ENCODE results near the gene STX18. TPM values are rescaled to one million over a fixed set of nuclear protein-coding genes. Genes with fewer than 3 reads are reported as not detected.

Gene STX18
- total and polyA plus RNA-seq, 4 donors, result 21.2 to 36.0 (median 27.9) TPM

DNA sequence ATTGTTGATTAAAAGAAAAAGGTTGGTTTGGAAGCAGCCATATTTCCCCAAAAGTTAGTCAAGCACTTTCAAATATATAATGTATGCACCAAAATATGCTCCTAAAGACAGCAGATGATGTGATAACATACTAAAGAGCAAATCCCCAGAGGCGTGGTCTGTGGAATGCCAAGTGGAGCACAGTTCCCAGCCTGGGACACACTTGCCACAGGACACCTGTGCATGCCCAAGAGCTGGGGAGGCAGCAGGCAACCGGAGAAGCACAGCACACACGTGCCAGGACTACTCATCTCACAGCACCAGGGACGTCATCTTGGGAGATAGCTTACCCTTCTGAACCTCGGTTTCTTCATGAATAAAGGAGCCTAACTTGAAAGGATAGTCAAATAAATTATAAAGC, 12.5 kb downstream of the STX18 start:
- H3K27ac ChIP-seq (ENCODE audit: low read depth in 1 of 2, low read length in 2 of 2), result no peak overlapping the region
- peaks cover 0 to under 1% of the 10 kb centered on the region in 2 donors for H3K4me1 ChIP-seq (ENCODE audit: control insufficient read depth in 1 of 2, insufficient read depth in 2 of 2, low read length in 2 of 2)
- H3K4me3 ChIP-seq (ENCODE audit: low read length in 2 of 2), result no peak overlapping the region
- H3K27me3 ChIP-seq (ENCODE audit: control insufficient read depth in 1 of 2, insufficient read depth in 2 of 2, low read length in 1 of 2), result no peaks in the 10 kb centered on the region
- ATAC-seq (ENCODE audit: low FRiP score), result no peak
- DNase-seq, result no peak
- intact Hi-C loops (cut with DNase I), result no loop called here
- peaks cover 0 to 1% of the 10 kb centered on the region in 2 donors for H3K36me3 ChIP-seq (ENCODE audit: control insufficient read depth in 1 of 2, insufficient read depth in 2 of 2, low read length in 1 of 2)
- WGBS, 2 donors, result 93 to 94% methylated on average over 5 of the region's 5 CpGs
- H3K9me3 ChIP-seq (ENCODE audit: control insufficient read depth, low read length), result no peaks in the 10 kb centered on the region

DNA sequence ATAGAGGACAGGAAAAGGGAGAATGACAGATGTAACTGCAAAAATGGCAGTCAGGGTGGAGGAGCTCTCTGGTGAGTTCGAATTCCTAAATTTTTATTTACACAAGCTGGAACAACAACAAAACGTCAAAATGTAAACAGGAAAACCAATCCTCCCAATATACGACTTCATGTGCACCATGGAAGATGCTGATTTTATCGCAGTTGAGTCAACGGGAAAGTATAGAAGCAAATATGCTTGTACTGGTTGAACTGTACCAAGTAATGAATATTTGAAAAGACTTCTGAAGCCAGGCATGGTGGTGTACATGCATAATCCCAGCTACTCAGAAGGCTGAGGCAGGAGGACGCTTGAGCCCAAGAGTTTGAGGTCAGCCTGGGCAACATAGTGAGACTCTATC, 15.4 kb downstream of the STX18 start:
- no peak overlapping the region for H3K27ac ChIP-seq (ENCODE audit: low read depth in 1 of 2, low read length in 2 of 2)
- 83 to 86% methylated on average over 6 of the region's 6 CpGs for WGBS, 2 donors
- no peak overlapping the region for H3K4me3 ChIP-seq (ENCODE audit: low read length in 2 of 2)
- no peaks in the 10 kb centered on the region for H3K4me1 ChIP-seq (ENCODE audit: control insufficient read depth in 1 of 2, insufficient read depth in 2 of 2, low read length in 2 of 2)
- no peaks in the 10 kb centered on the region for H3K27me3 ChIP-seq (ENCODE audit: control insufficient read depth in 1 of 2, insufficient read depth in 2 of 2, low read length in 1 of 2)
- peaks cover 0 to under 1% of the 10 kb centered on the region in 2 donors for H3K36me3 ChIP-seq (ENCODE audit: control insufficient read depth in 1 of 2, insufficient read depth in 2 of 2, low read length in 1 of 2)
- no peaks in the 10 kb centered on the region for H3K9me3 ChIP-seq (ENCODE audit: control insufficient read depth, low read length)
- ATAC-seq (ENCODE audit: low FRiP score) (no peak), DNase-seq (no peak)
- intact Hi-C loops (cut with DNase I), result no loop called here

DNA sequence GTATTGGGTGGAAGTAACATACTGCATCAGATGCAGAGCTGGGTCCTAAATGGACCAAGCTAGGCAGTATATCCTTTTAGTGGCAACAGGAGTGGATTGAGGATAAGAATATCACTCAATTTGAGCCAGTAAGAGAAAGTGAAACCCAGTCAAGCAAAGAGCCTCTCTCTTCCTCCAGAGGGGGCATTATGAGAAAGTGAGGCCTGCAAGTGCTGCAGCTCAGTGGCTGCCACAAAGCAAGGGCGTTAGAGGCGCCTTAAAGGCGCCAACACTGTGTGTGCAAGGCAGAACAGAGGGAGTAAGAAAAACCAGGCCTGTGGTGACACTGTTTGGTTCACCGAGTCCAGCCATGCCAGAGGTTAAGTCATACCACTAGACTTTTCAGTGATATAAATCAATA, 17.5 kb downstream of the STX18 start:
- WGBS, 2 donors, result 89% methylated on average over 4 of the region's 4 CpGs
- no peaks in the 10 kb centered on the region for H3K27me3 ChIP-seq (ENCODE audit: control insufficient read depth in 1 of 2, insufficient read depth in 2 of 2, low read length in 1 of 2)
- no peak overlapping the region for H3K27ac ChIP-seq (ENCODE audit: low read depth in 1 of 2, low read length in 2 of 2)
- intact Hi-C loops (cut with DNase I), result no loop called here
- DNase-seq, result no peak
- H3K9me3 ChIP-seq (ENCODE audit: control insufficient read depth, low read length), result no peaks in the 10 kb centered on the region
- H3K36me3 ChIP-seq (ENCODE audit: control insufficient read depth in 1 of 2, insufficient read depth in 2 of 2, low read length in 1 of 2), result no peaks in the 10 kb centered on the region
- no peak for ATAC-seq (ENCODE audit: low FRiP score)
- H3K4me1 ChIP-seq (ENCODE audit: control insufficient read depth in 1 of 2, insufficient read depth in 2 of 2, low read length in 2 of 2), result no peaks in the 10 kb centered on the region
- H3K4me3 ChIP-seq (ENCODE audit: low read length in 2 of 2), result no peak overlapping the region

DNA sequence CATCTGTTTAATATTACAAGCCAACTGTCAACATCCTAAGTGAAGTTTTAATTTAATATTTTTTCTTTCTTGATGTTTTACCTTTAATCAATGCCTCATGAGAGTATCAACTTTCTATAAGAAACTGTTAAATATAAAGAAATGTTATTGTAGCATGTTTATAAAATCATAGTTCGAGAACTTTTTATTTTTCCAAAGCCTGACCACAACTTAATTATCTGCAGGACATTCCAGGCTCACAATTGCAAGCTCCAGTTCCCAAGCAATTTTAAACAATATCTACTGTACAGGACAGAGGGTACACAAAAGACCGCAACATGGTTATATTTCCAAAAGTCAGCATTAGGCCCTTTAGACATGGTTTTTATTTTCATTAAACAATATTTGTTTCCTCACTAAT, 20.1 kb downstream of the STX18 start:
- no peaks in the 10 kb centered on the region for H3K4me1 ChIP-seq (ENCODE audit: control insufficient read depth in 1 of 2, insufficient read depth in 2 of 2, low read length in 2 of 2)

GRCh38 chr4:4521136-4521535, 20.7 kb downstream of the STX18 start:
- Histone ChIP-seq H3K27ac (ENCODE audit: low read depth in 1 of 2, low read length in 2 of 2) (no peak overlapping the region), H3K9me3 (ENCODE audit: control insufficient read depth, low read length) (no peaks in the 10 kb centered on the region), H3K4me1 (ENCODE audit: control insufficient read depth in 1 of 2, insufficient read depth in 2 of 2, low read length in 2 of 2) (no peaks in the 10 kb centered on the region), H3K4me3 (ENCODE audit: low read length in 2 of 2) (no peak overlapping the region), H3K27me3 (ENCODE audit: control insufficient read depth in 1 of 2, insufficient read depth in 2 of 2, low read length in 1 of 2) (no peaks in the 10 kb centered on the region), H3K36me3 (ENCODE audit: control insufficient read depth in 1 of 2, insufficient read depth in 2 of 2, low read length in 1 of 2) (no peaks in the 10 kb centered on the region)
- WGBS, 2 donors, result 80 to 89% methylated on average over 3 of the region's 3 CpGs
- no peak for DNase-seq
- intact Hi-C loops (cut with DNase I), result no loop called here
- ATAC-seq (ENCODE audit: low FRiP score), result no peak

More for the DNA sequence above, 20.1 kb downstream of the STX18 start:
- Histone ChIP-seq H3K36me3 (ENCODE audit: control insufficient read depth in 1 of 2, insufficient read depth in 2 of 2, low read length in 1 of 2) (no peaks in the 10 kb centered on the region), H3K4me3 (ENCODE audit: low read length in 2 of 2) (no peak overlapping the region), H3K9me3 (ENCODE audit: control insufficient read depth, low read length) (no peaks in the 10 kb centered on the region), H3K27ac (ENCODE audit: low read depth in 1 of 2, low read length in 2 of 2) (no peak overlapping the region), H3K27me3 (ENCODE audit: control insufficient read depth in 1 of 2, insufficient read depth in 2 of 2, low read length in 1 of 2) (no peaks in the 10 kb centered on the region)
- WGBS, 2 donors, result 85 to 86% methylated on average over 2 of the region's 2 CpGs
- intact Hi-C loops (cut with DNase I), result no loop called here
- ATAC-seq (ENCODE audit: low FRiP score) (no peak), DNase-seq (no peak)

DNA sequence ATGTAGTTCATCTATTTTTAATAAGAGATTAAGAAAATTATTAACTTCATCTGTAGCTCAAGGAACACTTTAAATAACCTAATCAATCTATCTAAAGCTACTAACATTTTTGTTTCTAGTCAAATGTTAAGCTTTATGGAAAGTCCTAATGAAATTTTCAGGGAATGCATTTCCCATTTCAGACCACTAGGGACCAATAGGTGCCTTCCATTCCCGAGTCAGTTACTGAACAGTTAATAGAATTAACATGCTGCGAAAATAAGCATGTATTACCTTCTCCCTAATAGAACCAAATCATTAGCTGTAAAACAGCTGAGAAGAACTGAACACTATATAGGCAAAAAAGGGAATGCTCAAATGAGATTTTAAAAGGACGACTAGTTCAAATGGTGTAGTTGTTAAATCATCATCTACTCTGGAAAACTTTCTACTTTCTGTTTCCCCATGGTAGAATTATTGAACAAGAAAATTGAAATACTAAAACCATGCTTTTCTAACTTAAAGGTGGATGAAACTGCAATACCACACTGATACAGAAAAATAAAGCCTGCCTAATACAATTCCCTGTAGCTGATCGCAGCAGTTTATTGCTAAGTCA, 22.5 kb downstream of the STX18 start:
- Histone ChIP-seq H3K4me1 (ENCODE audit: control insufficient read depth in 1 of 2, insufficient read depth in 2 of 2, low read length in 2 of 2) (no peaks in the 10 kb centered on the region), H3K4me3 (ENCODE audit: low read length in 2 of 2) (no peak overlapping the region), H3K27ac (ENCODE audit: low read depth in 1 of 2, low read length in 2 of 2) (no peak overlapping the region), H3K9me3 (ENCODE audit: control insufficient read depth, low read length) (no peaks in the 10 kb centered on the region), H3K36me3 (ENCODE audit: control insufficient read depth in 1 of 2, insufficient read depth in 2 of 2, low read length in 1 of 2) (no peaks in the 10 kb centered on the region), H3K27me3 (ENCODE audit: control insufficient read depth in 1 of 2, insufficient read depth in 2 of 2, low read length in 1 of 2) (no peaks in the 10 kb centered on the region)
- intact Hi-C loops (cut with DNase I), result no loop called here
- whole genome bisulfite sequencing, 2 donors, result 72 to 76% methylated on average over 4 of the region's 4 CpGs
- DNase-seq (no peak), ATAC-seq (ENCODE audit: low FRiP score) (no peak)

GRCh38 chr4:4518747-4519146, 23.1 kb downstream of the STX18 start:
- WGBS, 2 donors, result 89 to 90% methylated on average over 5 of the region's 5 CpGs
- H3K27me3 ChIP-seq (ENCODE audit: control insufficient read depth in 1 of 2, insufficient read depth in 2 of 2, low read length in 1 of 2), result no peaks in the 10 kb centered on the region
- no peaks in the 10 kb centered on the region for H3K4me1 ChIP-seq (ENCODE audit: control insufficient read depth in 1 of 2, insufficient read depth in 2 of 2, low read length in 2 of 2)
- no peak overlapping the region for H3K4me3 ChIP-seq (ENCODE audit: low read length in 2 of 2)
- ATAC-seq (ENCODE audit: low FRiP score) (no peak), DNase-seq (no peak)
- H3K9me3 ChIP-seq (ENCODE audit: control insufficient read depth, low read length), result no peaks in the 10 kb centered on the region
- H3K27ac ChIP-seq (ENCODE audit: low read depth in 1 of 2, low read length in 2 of 2), result no peak overlapping the region
- intact Hi-C loops (cut with DNase I), result no loop called here
- H3K36me3 ChIP-seq (ENCODE audit: control insufficient read depth in 1 of 2, insufficient read depth in 2 of 2, low read length in 1 of 2), result no peaks in the 10 kb centered on the region

DNA sequence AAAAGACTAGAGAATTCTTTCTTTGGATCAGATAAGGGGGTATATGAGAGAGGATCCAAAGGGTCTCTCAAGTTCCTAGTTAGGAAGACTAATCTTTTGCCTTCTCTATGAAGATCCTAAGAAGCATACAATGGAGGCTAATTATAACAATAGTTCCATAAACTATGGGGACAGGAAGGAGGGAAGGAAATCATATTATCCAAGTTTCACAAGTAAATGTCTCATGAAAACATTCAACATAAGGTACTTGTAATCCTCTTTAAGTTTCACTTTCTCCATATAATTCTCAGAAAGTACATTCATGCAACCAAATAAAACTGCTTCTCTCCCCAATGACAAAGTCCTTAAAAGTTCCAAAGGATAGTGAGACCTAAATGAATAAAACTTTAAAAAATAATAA, 27.1 kb downstream of the STX18 start:
- intact Hi-C loops (cut with DNase I), result no loop called here
- no peak overlapping the region for H3K27ac ChIP-seq (ENCODE audit: low read depth in 1 of 2, low read length in 2 of 2)
- no peaks in the 10 kb centered on the region for H3K27me3 ChIP-seq (ENCODE audit: control insufficient read depth in 1 of 2, insufficient read depth in 2 of 2, low read length in 1 of 2)
- H3K4me3 ChIP-seq (ENCODE audit: low read length in 2 of 2), result no peak overlapping the region
- no peaks in the 10 kb centered on the region for H3K9me3 ChIP-seq (ENCODE audit: control insufficient read depth, low read length)
- no peaks in the 10 kb centered on the region for H3K36me3 ChIP-seq (ENCODE audit: control insufficient read depth in 1 of 2, insufficient read depth in 2 of 2, low read length in 1 of 2)
- ATAC-seq (ENCODE audit: low FRiP score) (no peak), DNase-seq (no peak)
- H3K4me1 ChIP-seq (ENCODE audit: control insufficient read depth in 1 of 2, insufficient read depth in 2 of 2, low read length in 2 of 2), result peaks cover 0 to 2% of the 10 kb centered on the region in 2 donors

DNA sequence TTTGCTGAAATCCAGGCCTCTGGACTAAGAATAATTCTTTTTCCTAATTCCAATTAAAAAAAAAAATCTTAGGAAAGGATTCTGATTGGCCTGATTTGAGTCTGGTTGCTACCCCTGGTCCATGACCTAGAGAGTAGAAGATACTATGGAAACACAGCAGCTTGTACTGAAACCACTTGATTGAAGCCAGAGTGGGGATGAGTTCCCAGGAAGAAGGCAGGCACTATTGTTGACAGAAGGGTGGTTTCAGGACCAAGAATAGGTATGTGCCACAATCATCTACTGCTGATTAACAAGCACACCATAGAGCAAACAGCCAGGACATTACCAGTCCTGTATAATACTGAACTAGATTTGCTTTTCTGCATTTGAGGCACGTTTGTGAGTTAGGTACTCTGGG, 29.6 kb downstream of the STX18 start:
- no peak for ATAC-seq (ENCODE audit: low FRiP score)

More for the DNA sequence above, 29.6 kb downstream of the STX18 start:
- no peak overlapping the region for H3K27ac ChIP-seq (ENCODE audit: low read depth in 1 of 2, low read length in 2 of 2)
- H3K4me1 ChIP-seq (ENCODE audit: control insufficient read depth in 1 of 2, insufficient read depth in 2 of 2, low read length in 2 of 2), result peaks cover 0 to 2% of the 10 kb centered on the region in 2 donors
- no peaks in the 10 kb centered on the region for H3K27me3 ChIP-seq (ENCODE audit: control insufficient read depth in 1 of 2, insufficient read depth in 2 of 2, low read length in 1 of 2)
- DNase-seq, result no peak
- no peaks in the 10 kb centered on the region for H3K36me3 ChIP-seq (ENCODE audit: control insufficient read depth in 1 of 2, insufficient read depth in 2 of 2, low read length in 1 of 2)
- 64 to 74% methylated on average over 1 of the region's 1 CpG for WGBS, 2 donors
- intact Hi-C loops (cut with DNase I), result no loop called here
- H3K9me3 ChIP-seq (ENCODE audit: control insufficient read depth, low read length), result no peaks in the 10 kb centered on the region
- H3K4me3 ChIP-seq (ENCODE audit: low read length in 2 of 2), result no peak overlapping the region

Measured in aorta (tissue), 5 donors.